ENCODE measurements around the gene DDC. TPM values are rescaled to one million over a fixed set of nuclear protein-coding genes. Genes with fewer than 3 reads are reported as not detected.
"Not testable (repeated sequence)": the region's sequence is repeated elsewhere in the genome, so short reads cannot be mapped to it uniquely, and the experiment has no call there.

DDC gene
- total RNA-seq, 1 experiment from 2014 or later, result not detected

- DNase-seq (ENCODE audit: low read depth), result no peak
Measured at GRCh38 chr7:50555594-50556140, 9.5 kb downstream of the DDC start.

GRCh38 chr7:50554431-50555322 lies 10.5 kb downstream of the DDC start:
- no peak for DNase-seq (ENCODE audit: low read depth)

GRCh38 chr7:50553973-50554372 lies 11.2 kb downstream of the DDC start:
- DNase-seq (ENCODE audit: low read depth), result no peak

- peak; percentile 44 for DNase-seq (ENCODE audit: low read depth)
Measured at GRCh38 chr7:50552921-50553320, 12.3 kb downstream of the DDC start.

- DNase-seq (ENCODE audit: low read depth), result no peak
Measured at GRCh38 chr7:50552139-50552538, 13.1 kb downstream of the DDC start.

GRCh38 chr7:50545613-50546012 lies 19.6 kb downstream of the DDC start:
- DNase-seq (ENCODE audit: low read depth), result not testable (repeated sequence)

GRCh38 chr7:50544992-50545391 lies 20.2 kb downstream of the DDC start:
- DNase-seq (ENCODE audit: low read depth), result no peak

GRCh38 chr7:50543776-50544442 lies 21.3 kb downstream of the DDC start:
- no peak for DNase-seq (ENCODE audit: low read depth)

- DNase-seq (ENCODE audit: low read depth), result no peak
Measured at GRCh38 chr7:50542132-50542531, 23.1 kb downstream of the DDC start.

- no peak for DNase-seq (ENCODE audit: low read depth)
Measured at GRCh38 chr7:50540785-50541579, 24.2 kb downstream of the DDC start.

GRCh38 chr7:50539725-50540124 lies 25.5 kb downstream of the DDC start:
- no peak for DNase-seq (ENCODE audit: low read depth)

GRCh38 chr7:50538478-50538877 lies 26.7 kb downstream of the DDC start:
- DNase-seq (ENCODE audit: low read depth), result peak; percentile 0

- no peak for DNase-seq (ENCODE audit: low read depth)
Measured at GRCh38 chr7:50537417-50537816, 27.8 kb downstream of the DDC start.

- DNase-seq (ENCODE audit: low read depth), result peak; percentile 91
Measured at GRCh38 chr7:50535291-50535711, 29.9 kb downstream of the DDC start.

- peak; percentile 98 for DNase-seq (ENCODE audit: low read depth)
Measured at GRCh38 chr7:50534690-50535290, 30.4 kb downstream of the DDC start.

- no peak for DNase-seq (ENCODE audit: low read depth)
Measured at GRCh38 chr7:50533866-50534265, 31.3 kb downstream of the DDC start.

GRCh38 chr7:50531928-50532327 lies 33.3 kb downstream of the DDC start:
- no peak for DNase-seq (ENCODE audit: low read depth)

GRCh38 chr7:50531401-50531911 lies 33.7 kb downstream of the DDC start:
- peak; percentile 64 for DNase-seq (ENCODE audit: low read depth)

GRCh38 chr7:50530766-50531165 lies 34.4 kb downstream of the DDC start:
- no peak for DNase-seq (ENCODE audit: low read depth)

GRCh38 chr7:50529093-50529862 lies 35.9 kb downstream of the DDC start:
- no peak for DNase-seq (ENCODE audit: low read depth)
